C1 segment of cervical spinal cord (tissue), 14 donors: ENCODE data around the gene RTF2.

ENCODE experiments used
- DNase-seq, 14 donors: peaks; one replicate each; lab custom pipeline; 2025; lab: John Stamatoyannopoulos, UW

RTF2 gene

GRCh38 chr20:56468316-56469076 is at the start of gene RTF2:
Gene RTF2 (plus strand): TSS chr20:56468627. CDS start chr20:56468698, 71 bp downstream.
- peak; percentile 55 to 95 (median 89) for DNase-seq

- no peak for DNase-seq
Observed at GRCh38 chr20:56420028-56420427, 48.4 kb upstream of the RTF2 start.

DNA sequence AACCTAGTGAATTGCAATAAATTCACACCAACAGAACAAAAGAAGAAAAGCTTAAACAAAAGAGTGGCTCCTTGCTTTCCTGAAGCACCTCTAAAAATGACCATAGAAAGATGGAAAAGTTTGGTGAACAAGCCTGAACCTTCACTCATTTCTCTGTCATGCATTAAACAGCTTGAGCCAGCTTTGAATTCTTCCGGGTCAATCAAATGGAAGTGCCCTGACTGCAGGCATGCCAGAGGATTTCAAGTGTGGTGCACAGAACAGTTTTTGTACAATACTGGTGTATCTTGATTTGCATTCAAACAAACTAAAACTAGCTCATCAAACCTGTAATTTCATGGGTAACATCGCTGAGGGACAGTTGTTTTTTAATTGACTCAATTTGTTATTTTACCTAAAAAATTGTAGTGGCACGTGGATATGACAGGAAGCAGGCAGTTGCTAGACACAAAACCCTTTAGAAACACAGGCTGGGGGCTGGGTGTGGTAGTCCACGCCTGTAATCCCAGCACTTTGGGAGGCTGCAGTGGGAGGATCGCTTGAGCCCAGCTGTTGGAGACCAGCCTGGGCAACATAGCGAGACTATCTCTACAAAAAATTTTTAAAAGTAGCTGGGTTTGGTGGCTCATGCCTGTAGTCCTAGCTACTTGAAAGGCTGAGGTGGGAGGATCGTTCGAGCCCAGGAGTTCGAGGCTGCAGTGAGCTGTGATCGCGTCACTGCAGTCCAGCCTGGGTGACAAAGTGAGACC is 47.3 kb upstream of the RTF2 start:
- no peak for DNase-seq

- DNase-seq: no peak
Observed at GRCh38 chr20:56422076-56422823, 46.2 kb upstream of the RTF2 start.

- no peak for DNase-seq
Observed at GRCh38 chr20:56422824-56423189, 45.6 kb upstream of the RTF2 start.

- DNase-seq: no peak
Observed at GRCh38 chr20:56423211-56423610, 45.2 kb upstream of the RTF2 start.

- no peak for DNase-seq
Observed at GRCh38 chr20:56423886-56424285, 44.5 kb upstream of the RTF2 start.

- no peak for DNase-seq
Observed at GRCh38 chr20:56424931-56425330, 43.5 kb upstream of the RTF2 start.

DNA sequence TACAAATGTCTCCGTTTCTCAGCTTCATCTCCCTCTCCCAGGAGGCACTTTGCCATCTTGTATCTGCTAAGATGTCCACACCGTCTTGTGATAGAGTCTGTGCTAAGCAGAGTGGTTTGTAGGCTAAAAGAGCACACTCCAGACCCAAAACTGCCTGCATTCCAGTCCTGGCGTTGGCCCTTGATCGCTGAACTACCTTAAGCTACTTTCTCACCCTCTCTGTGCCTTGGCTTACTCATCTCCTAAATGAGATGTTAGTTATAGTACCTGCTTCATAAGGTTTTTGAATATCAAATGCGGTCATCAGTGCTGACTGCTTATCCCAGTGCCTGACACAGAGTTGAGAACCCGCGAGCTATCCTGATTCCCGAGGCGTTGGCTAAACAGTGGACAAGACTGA is 42.4 kb upstream of the RTF2 start:
- no peak for DNase-seq

DNA sequence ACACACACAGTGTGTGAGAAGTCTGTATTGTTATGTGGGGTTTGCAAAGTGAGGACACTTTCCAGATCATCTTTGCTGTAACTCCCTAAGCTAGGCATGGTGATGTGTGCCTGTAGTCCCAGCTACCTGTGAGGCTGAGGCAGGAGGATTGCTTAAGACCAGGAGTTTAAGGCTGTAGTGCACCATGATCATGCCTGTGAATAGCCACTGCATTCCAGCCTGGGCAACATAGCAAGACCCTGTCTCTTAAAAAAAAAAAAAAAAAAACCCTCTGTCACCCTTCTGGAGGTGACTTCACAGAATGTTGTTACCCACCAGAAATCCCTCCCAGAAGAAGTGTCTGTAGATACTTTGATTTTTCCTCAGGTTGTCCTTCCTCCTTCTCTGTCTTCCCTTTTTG is 41.5 kb upstream of the RTF2 start:
- DNase-seq: no peak

DNA sequence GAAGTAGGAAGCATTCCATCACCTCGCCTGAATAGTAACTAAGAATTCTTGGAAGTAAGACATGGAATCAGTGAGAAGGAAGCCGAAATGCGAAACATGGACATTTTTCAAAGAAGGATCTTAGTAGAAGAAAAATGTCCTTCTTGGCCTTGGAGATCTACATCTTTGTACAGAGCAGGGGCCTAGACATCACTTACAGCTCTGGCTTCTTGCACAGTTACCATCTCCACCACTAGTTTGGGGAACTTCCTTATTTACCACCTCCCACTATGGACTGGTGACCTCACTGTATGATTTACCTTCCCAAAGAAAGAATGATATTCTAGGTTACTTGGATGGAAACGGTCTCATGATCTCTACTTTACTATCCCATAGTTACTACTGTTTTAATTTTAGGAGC is 40.6 kb upstream of the RTF2 start:
- no peak for DNase-seq

GRCh38 chr20:56428410-56428809 is 40.0 kb upstream of the RTF2 start:
- no peak for DNase-seq

DNA sequence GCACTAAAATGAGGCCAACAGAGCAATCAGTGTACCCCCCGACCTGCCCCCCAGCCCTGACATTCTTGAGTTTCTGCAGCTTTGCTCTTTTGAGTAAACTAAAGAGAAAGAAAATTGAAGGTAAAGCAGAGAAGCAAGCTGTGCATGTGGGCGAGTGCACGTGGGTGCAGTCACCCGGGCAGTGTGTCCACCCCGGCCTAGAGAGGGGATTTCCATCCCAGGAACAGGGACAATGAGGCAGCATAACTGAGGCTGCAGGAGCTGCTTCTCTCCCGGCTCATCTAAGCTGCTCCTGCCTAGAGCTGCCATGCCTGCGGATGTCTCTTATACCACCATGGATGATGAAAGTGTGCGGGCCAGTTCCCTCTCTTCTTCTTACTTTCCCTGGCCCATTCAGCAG is 39.5 kb upstream of the RTF2 start:
- DNase-seq: no peak

GRCh38 chr20:56429502-56429901 is 38.9 kb upstream of the RTF2 start:
- no peak for DNase-seq

DNA sequence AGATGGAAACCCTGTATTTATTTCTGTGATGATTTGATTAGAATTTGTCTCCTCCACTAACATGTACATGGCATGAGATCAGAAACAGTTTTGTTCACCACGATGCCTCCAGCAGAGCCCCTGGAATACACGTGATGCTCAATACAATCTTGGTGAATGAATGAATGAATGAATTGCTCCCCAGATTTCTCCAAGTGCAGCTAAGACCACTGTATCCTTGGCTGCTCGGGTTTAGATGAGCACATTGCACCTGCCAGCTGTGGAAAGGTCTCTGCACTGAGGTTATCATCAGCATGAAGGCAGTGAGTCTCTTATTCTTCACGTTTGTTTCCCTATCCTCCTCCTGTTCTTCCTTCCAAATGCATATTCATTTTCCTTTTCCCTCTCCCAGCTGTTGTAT is 38.5 kb upstream of the RTF2 start:
- DNase-seq: no peak

DNA sequence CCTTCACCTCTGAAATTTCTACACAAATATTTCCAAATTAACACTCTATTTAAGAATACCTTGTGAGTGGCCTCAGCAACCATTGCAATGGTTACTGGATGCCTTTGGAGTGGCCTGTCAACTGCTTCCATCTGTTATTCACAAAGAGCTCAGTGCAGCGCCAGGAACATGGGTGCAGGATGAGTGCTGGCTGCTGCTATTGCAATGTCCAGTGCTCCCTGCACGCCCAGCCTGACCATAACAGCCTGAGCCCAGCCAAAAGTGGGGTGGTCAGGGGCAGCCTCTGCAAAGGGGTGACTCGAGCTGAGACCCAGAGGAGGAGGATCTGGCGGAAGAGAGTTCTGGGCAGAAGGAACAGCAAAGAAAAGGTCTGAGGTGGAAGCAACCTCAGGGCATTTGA is 38.0 kb upstream of the RTF2 start:
- no peak for DNase-seq

DNA sequence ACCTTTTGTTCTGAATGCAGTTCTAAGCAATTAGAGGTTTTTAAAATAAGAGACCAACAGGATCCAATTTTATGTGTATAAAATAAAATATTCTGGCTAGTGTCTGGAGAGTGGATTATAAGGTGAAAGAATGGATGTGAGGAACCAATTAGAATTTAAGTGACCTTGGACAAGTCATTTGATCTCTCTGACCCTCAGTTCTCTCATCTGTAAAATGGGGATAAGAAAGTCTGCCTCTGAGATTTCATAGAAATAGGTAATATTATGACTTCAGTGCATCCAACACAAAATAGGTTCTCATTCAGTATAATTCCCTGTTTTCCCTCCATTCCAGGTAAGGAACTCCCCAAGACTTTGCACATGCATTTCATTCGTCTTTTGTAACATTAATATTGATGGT is 37.5 kb upstream of the RTF2 start:
- no peak for DNase-seq

GRCh38 chr20:56431471-56431870 is 37.0 kb upstream of the RTF2 start:
- no peak for DNase-seq

DNA sequence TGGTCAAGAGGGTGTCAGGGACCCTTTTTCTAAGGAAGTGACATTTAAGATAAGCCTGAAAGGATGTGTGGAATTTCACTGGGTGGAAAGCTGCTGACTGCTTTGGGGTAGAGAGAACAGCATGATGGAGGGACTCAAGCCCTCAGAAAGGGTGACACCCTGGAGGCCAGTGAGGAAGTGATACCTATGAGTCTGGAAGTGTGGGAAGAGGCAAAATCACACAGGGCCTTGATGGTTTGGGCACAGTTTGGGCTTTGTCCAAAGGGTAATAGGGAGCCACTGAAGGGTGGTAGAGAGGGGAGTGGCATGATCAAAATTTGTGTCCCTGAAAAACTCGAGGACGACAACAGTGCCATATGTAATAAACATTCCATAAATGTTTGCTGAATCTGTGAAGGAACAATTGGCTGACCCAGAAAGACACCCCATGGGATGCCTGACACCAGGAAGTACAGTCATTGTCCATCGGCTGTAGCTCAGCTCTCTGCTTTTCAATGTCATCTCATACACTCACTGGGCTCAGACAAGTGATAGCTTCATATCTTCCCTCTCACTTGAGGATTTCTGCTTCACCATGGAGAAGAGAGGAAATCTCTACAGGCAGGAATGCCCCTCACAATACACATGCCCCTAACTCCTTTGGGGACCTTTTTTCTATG is 35.1 kb upstream of the RTF2 start:
- DNase-seq: no peak

GRCh38 chr20:56433880-56434255 is 34.6 kb upstream of the RTF2 start:
- no peak for DNase-seq

- no peak for DNase-seq
Observed at GRCh38 chr20:56437196-56437960, 31.0 kb upstream of the RTF2 start.
